ENCODE measurements around the gene PFN3. TPM values are rescaled to one million over a fixed set of nuclear protein-coding genes. Genes with fewer than 3 reads are reported as not detected.

Gene PFN3
- total RNA-seq = not detected

GRCh38 chr5:177399997-177400868, at the start of gene PFN3:
Gene PFN3, minus strand, starts transcription at chr5:177400661. Its CDS starts 85 bp downstream, at chr5:177400576.
- DNase-seq (no peak), ATAC-seq (ENCODE audit: low read depth) (no peak)
- Mint-ChIP-seq H3K27ac (no peak within 1 kb of the TSS), H3K36me3 (no peaks in the 10 kb centered on the region), H3K27me3 (peaks cover 30% of the 10 kb centered on the region), H3K4me3 (no peak within 1 kb of the TSS), H3K4me1 (peaks cover 22% of the 10 kb centered on the region), H3K9me3 (no peaks in the 10 kb centered on the region)
- POLR2A ChIA-PET = no interaction called here

GRCh38 chr5:177449140-177450061, 48.9 kb upstream of the PFN3 start:
- Mint-ChIP-seq H3K27ac (no peak overlapping the region), H3K4me1 (peaks cover 29% of the 10 kb centered on the region), H3K9me3 (no peaks in the 10 kb centered on the region), H3K27me3 (peaks cover 6% of the 10 kb centered on the region), H3K4me3 (no peak overlapping the region), H3K36me3 (no peaks in the 10 kb centered on the region)
- POLR2A ChIA-PET = interaction anchor here (0.6 to 12.5 kb wide), 10 partner anchors 12 to 97 kb away, joined by 3 to 312 read pairs (median 3); partner anchors contain the start of genes GRK6 and PDLIM7
- DNase-seq (no peak), ATAC-seq (ENCODE audit: low read depth) (no peak)

- DNase-seq (no peak), ATAC-seq (ENCODE audit: low read depth) (no peak)
- Mint-ChIP-seq H3K27ac (peak overlapping the region; percentile 45), H3K4me1 (peaks cover 29% of the 10 kb centered on the region), H3K36me3 (no peaks in the 10 kb centered on the region), H3K27me3 (peaks cover 3% of the 10 kb centered on the region), H3K4me3 (peak overlapping the region; percentile 73), H3K9me3 (no peaks in the 10 kb centered on the region)
- POLR2A ChIA-PET = interaction anchor here (0.6 to 12.5 kb wide), 9 partner anchors 9 to 70 kb away, joined by 3 to 312 read pairs (median 4); partner anchors contain the start of gene GRK6
Observed at GRCh38 chr5:177448244-177448950, 47.9 kb upstream of the PFN3 start.

- peaks cover 29% of the 10 kb centered on the region for H3K4me1 Mint-ChIP-seq
- POLR2A ChIA-PET = interaction anchor here (0.6 to 12.5 kb wide), 8 partner anchors 9 to 96 kb away, joined by 3 to 312 read pairs (median 4); partner anchors contain the start of genes GRK6 and LMAN2
- H3K36me3 Mint-ChIP-seq = no peaks in the 10 kb centered on the region
- no peaks in the 10 kb centered on the region for H3K9me3 Mint-ChIP-seq
- no peaks in the 10 kb centered on the region for H3K27me3 Mint-ChIP-seq
- peak overlapping the region; percentile 73 for H3K4me3 Mint-ChIP-seq
- DNase-seq (no peak), ATAC-seq (ENCODE audit: low read depth) (no peak)
- H3K27ac Mint-ChIP-seq = no peak overlapping the region
Observed at GRCh38 chr5:177447611-177448243, 47.3 kb upstream of the PFN3 start.

GRCh38 chr5:177447066-177447610, 46.7 kb upstream of the PFN3 start:
- DNase-seq (no peak), ATAC-seq (ENCODE audit: low read depth) (peak; percentile 21)
- POLR2A ChIA-PET = interaction anchor here (0.6 to 12.5 kb wide), 10 partner anchors 8 to 95 kb away, joined by 3 to 312 read pairs (median 8); partner anchors contain the start of genes GRK6 and LMAN2
- Mint-ChIP-seq H3K4me1 (peaks cover 30% of the 10 kb centered on the region), H3K27ac (no peak overlapping the region), H3K27me3 (no peaks in the 10 kb centered on the region), H3K4me3 (peak overlapping the region; percentile 28), H3K9me3 (no peaks in the 10 kb centered on the region), H3K36me3 (no peaks in the 10 kb centered on the region)

- peaks cover 3% of the 10 kb centered on the region for H3K36me3 Mint-ChIP-seq
- peak within 1 kb of the TSS; percentile 87 for H3K27ac Mint-ChIP-seq
- peaks cover 30% of the 10 kb centered on the region for H3K4me1 Mint-ChIP-seq
- peak within 1 kb of the TSS; percentile 80 for H3K4me3 Mint-ChIP-seq
- no peaks in the 10 kb centered on the region for H3K9me3 Mint-ChIP-seq
- no peaks in the 10 kb centered on the region for H3K27me3 Mint-ChIP-seq
- peak; percentile 89 for DNase-seq
- ATAC-seq (ENCODE audit: low read depth) = peak; percentile 76
- POLR2A ChIA-PET = interaction anchor here (0.6 to 12.5 kb wide), 21 partner anchors 8 to 143 kb away, joined by 3 to 312 read pairs (median 4); partner anchors contain the start of genes GRK6, PRELID1 and RAB24
Observed at GRCh38 chr5:177446200-177447065, 46.0 kb upstream of the PFN3 start, which contains the start of gene PRR7. Gene PRR7, plus strand, starts transcription at chr5:177446814. Its CDS starts 8,254 bp downstream, at chr5:177455068.

GRCh38 chr5:177445917-177446199, 45.4 kb upstream of the PFN3 start:
- Mint-ChIP-seq H3K36me3 (peaks cover 3% of the 10 kb centered on the region), H3K27me3 (no peaks in the 10 kb centered on the region), H3K4me3 (peak overlapping the region; percentile 80), H3K27ac (peak overlapping the region; percentile 87), H3K9me3 (no peaks in the 10 kb centered on the region), H3K4me1 (peaks cover 30% of the 10 kb centered on the region)
- ATAC-seq (ENCODE audit: low read depth) (no peak), DNase-seq (no peak)
- POLR2A ChIA-PET = interaction anchor here (0.7 to 12.5 kb wide), 18 partner anchors 9 to 143 kb away, joined by 3 to 312 read pairs (median 6); partner anchors contain the start of genes GRK6, PRELID1 and RAB24

- peak; percentile 34 for DNase-seq
- Mint-ChIP-seq H3K36me3 (peaks cover 3% of the 10 kb centered on the region), H3K9me3 (no peaks in the 10 kb centered on the region), H3K27ac (peak overlapping the region; percentile 87), H3K4me3 (peak overlapping the region; percentile 80), H3K27me3 (no peaks in the 10 kb centered on the region), H3K4me1 (peaks cover 30% of the 10 kb centered on the region)
- ATAC-seq (ENCODE audit: low read depth) = no peak
- POLR2A ChIA-PET = interaction anchor here (0.7 to 12.5 kb wide), 20 partner anchors 8 to 142 kb away, joined by 3 to 312 read pairs (median 6); partner anchors contain the start of genes GRK6, PRELID1 and RAB24
Observed at GRCh38 chr5:177445052-177445916, 44.8 kb upstream of the PFN3 start.

GRCh38 chr5:177444106-177445051, 43.9 kb upstream of the PFN3 start:
- no peak for ATAC-seq (ENCODE audit: low read depth)
- peak; percentile 43 for DNase-seq
- H3K27ac Mint-ChIP-seq = peak overlapping the region; percentile 67
- no peaks in the 10 kb centered on the region for H3K9me3 Mint-ChIP-seq
- peaks cover 38% of the 10 kb centered on the region for H3K4me1 Mint-ChIP-seq
- H3K4me3 Mint-ChIP-seq = no peak overlapping the region
- H3K36me3 Mint-ChIP-seq = peaks cover 10% of the 10 kb centered on the region
- POLR2A ChIA-PET = interaction anchor here (0.8 to 12.5 kb wide), 9 partner anchors 7 to 73 kb away, joined by 4 to 312 read pairs (median 18); partner anchors contain the start of gene GRK6
- no peaks in the 10 kb centered on the region for H3K27me3 Mint-ChIP-seq
